Measurements from ENCODE around the gene COL11A2.

The COL11A2 gene

GRCh38 chr6:33198159-33198852 is 6.0 kb upstream of the COL11A2 start:
- TF ChIP-seq ZNF565 (CRISPR knock-in tag; conservative IDR thresholded peaks at IDR 0.05; ENCODE audit: low read depth) (no peak), BACH2 (CRISPR knock-in tag; IDR thresholded peaks at IDR 0.05; ENCODE audit: borderline replicate concordance) (no peak), ZNF70 (CRISPR knock-in tag; IDR thresholded peaks at IDR 0.05) (no peak), CREB5 (CRISPR knock-in tag; IDR thresholded peaks at IDR 0.05; ENCODE audit: low read depth) (no peak), ZFP30 (CRISPR knock-in tag; IDR thresholded peaks at IDR 0.05) (no peak), ZFP3 (CRISPR knock-in tag; IDR thresholded peaks at IDR 0.05) (no peak)
- no peak for ATAC-seq

GRCh38 chr6:33197431-33198048 is 5.3 kb upstream of the COL11A2 start:
- peak; percentile 73 for ATAC-seq
- TF ChIP-seq CSDC2 (CRISPR knock-in tag; IDR thresholded peaks at IDR 0.05) (no peak), ISL1 (CRISPR knock-in tag; IDR thresholded peaks at IDR 0.05) (no peak), SNAI2 (CRISPR knock-in tag; IDR thresholded peaks at IDR 0.05) (no peak)

DNA sequence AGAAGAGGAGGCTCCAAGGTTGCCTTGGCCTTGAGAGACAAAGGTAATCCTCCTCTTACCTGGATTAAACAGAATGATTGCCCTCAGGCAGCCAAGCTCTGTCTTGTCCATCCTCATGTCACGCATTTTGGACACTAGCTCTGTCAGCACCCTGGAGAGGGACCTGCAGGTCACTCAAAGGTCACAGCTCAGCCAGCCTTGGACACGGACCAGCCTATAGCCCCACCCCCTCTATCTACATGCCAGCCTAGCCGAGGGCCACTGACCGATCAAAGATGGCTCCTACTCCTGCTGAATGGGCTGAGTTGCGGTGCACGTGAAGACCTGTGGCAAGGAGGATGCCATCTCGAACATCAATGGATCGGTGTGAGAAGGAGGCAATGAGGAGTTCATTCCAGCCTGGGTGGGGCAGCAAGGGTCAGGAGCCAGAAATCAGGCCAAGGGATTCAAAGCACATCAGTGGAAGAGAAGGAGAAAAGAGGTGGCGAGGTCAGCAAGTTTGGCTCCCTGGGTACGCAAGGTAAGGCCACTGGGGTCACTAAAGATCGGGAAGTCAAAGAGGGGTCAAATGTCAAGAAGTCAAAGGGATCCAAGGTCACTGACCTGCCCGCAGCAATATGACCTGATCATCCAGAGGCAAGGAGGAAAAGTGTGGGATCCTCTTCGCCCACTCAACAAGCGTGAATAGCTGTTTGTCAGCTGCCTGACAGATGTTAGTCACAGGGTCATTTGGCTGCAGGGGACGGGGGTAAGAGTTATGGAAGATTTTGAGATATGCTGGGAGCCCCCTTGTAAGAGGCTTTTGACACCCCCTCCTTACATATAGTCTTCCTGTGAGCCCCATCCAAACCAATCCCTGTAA is 3.3 kb upstream of the COL11A2 start:
- TF ChIP-seq SNAI2 (CRISPR knock-in tag; IDR thresholded peaks at IDR 0.05): no peak
- TF ChIP-seq ZC3H10 (CRISPR knock-in tag; IDR thresholded peaks at IDR 0.05): no peak
- TF ChIP-seq TCF4 (CRISPR knock-in tag; IDR thresholded peaks at IDR 0.05; ENCODE audit: borderline replicate concordance): no peak
- TF ChIP-seq PPARA (CRISPR knock-in tag; IDR thresholded peaks at IDR 0.05; ENCODE audit: borderline replicate concordance): no peak
- TF ChIP-seq, protein P1, sequence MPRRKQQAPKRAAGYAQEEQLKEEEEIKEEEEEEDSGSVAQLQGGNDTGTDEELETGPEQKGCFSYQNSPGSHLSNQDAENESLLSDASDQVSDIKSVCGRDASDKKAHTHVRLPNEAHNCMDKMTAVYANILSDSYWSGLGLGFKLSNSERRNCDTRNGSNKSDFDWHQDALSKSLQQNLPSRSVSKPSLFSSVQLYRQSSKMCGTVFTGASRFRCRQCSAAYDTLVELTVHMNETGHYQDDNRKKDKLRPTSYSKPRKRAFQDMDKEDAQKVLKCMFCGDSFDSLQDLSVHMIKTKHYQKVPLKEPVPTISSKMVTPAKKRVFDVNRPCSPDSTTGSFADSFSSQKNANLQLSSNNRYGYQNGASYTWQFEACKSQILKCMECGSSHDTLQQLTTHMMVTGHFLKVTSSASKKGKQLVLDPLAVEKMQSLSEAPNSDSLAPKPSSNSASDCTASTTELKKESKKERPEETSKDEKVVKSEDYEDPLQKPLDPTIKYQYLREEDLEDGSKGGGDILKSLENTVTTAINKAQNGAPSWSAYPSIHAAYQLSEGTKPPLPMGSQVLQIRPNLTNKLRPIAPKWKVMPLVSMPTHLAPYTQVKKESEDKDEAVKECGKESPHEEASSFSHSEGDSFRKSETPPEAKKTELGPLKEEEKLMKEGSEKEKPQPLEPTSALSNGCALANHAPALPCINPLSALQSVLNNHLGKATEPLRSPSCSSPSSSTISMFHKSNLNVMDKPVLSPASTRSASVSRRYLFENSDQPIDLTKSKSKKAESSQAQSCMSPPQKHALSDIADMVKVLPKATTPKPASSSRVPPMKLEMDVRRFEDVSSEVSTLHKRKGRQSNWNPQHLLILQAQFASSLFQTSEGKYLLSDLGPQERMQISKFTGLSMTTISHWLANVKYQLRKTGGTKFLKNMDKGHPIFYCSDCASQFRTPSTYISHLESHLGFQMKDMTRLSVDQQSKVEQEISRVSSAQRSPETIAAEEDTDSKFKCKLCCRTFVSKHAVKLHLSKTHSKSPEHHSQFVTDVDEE (CRISPR knock-in tag; IDR thresholded peaks at IDR 0.05): no peak
- TF ChIP-seq, protein P2, sequence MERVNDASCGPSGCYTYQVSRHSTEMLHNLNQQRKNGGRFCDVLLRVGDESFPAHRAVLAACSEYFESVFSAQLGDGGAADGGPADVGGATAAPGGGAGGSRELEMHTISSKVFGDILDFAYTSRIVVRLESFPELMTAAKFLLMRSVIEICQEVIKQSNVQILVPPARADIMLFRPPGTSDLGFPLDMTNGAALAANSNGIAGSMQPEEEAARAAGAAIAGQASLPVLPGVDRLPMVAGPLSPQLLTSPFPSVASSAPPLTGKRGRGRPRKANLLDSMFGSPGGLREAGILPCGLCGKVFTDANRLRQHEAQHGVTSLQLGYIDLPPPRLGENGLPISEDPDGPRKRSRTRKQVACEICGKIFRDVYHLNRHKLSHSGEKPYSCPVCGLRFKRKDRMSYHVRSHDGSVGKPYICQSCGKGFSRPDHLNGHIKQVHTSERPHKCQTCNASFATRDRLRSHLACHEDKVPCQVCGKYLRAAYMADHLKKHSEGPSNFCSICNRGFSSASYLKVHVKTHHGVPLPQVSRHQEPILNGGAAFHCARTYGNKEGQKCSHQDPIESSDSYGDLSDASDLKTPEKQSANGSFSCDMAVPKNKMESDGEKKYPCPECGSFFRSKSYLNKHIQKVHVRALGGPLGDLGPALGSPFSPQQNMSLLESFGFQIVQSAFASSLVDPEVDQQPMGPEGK (CRISPR knock-in tag; IDR thresholded peaks at IDR 0.05; ENCODE audit: borderline replicate concordance): no peak
- no peak for TF ChIP-seq ZNF70 (CRISPR knock-in tag; IDR thresholded peaks at IDR 0.05)
- no peak for TF ChIP-seq ESRRG (CRISPR knock-in tag; IDR thresholded peaks at IDR 0.05)
- no peak for TF ChIP-seq POU6F1 (CRISPR knock-in tag; IDR thresholded peaks at IDR 0.05; ENCODE audit: borderline replicate concordance, low read depth)
- no peak for TF ChIP-seq CSDC2 (CRISPR knock-in tag; IDR thresholded peaks at IDR 0.05)
- TF ChIP-seq ZNF8 (CRISPR knock-in tag; IDR thresholded peaks at IDR 0.05): no peak
- no peak for TF ChIP-seq ZFP30 (CRISPR knock-in tag; IDR thresholded peaks at IDR 0.05)
- no peak for TF ChIP-seq BACH2 (CRISPR knock-in tag; IDR thresholded peaks at IDR 0.05; ENCODE audit: borderline replicate concordance)
- TF ChIP-seq RARB (CRISPR knock-in tag; IDR thresholded peaks at IDR 0.05): no peak
- TF ChIP-seq ISL1 (CRISPR knock-in tag; IDR thresholded peaks at IDR 0.05): no peak
- no peak for TF ChIP-seq ARNTL (CRISPR knock-in tag; IDR thresholded peaks at IDR 0.05; ENCODE audit: borderline replicate concordance, low read depth)
- TF ChIP-seq TOX (CRISPR knock-in tag; IDR thresholded peaks at IDR 0.05; ENCODE audit: borderline replicate concordance): no peak
- TF ChIP-seq, protein P3, sequence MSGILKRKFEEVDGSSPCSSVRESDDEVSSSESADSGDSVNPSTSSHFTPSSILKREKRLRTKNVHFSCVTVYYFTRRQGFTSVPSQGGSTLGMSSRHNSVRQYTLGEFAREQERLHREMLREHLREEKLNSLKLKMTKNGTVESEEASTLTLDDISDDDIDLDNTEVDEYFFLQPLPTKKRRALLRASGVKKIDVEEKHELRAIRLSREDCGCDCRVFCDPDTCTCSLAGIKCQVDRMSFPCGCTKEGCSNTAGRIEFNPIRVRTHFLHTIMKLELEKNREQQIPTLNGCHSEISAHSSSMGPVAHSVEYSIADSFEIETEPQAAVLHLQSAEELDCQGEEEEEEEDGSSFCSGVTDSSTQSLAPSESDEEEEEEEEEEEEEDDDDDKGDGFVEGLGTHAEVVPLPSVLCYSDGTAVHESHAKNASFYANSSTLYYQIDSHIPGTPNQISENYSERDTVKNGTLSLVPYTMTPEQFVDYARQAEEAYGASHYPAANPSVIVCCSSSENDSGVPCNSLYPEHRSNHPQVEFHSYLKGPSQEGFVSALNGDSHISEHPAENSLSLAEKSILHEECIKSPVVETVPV (CRISPR knock-in tag; IDR thresholded peaks at IDR 0.05): no peak
- no peak for TF ChIP-seq ZFP3 (CRISPR knock-in tag; IDR thresholded peaks at IDR 0.05)
- TF ChIP-seq OSR1 (CRISPR knock-in tag; IDR thresholded peaks at IDR 0.05): no peak
- no peak for ATAC-seq

All from SK-N-SH treated with all-trans-retinoic acid at 6 μM for 48 hours (cell line).